Fibroblast of peridontal ligament (primary cell): Measurements from ENCODE around the gene DZIP3.
A peak's percentile ranks its signal among the peaks of the same experiment; 100 is the strongest.

Experiments
- DNase-seq: peaks from one replicate; pipeline ENCODE4 v3.0.0-alpha.2; 2010; ENCODE audit errors: extremely low read depth

The DZIP3 gene

DNA sequence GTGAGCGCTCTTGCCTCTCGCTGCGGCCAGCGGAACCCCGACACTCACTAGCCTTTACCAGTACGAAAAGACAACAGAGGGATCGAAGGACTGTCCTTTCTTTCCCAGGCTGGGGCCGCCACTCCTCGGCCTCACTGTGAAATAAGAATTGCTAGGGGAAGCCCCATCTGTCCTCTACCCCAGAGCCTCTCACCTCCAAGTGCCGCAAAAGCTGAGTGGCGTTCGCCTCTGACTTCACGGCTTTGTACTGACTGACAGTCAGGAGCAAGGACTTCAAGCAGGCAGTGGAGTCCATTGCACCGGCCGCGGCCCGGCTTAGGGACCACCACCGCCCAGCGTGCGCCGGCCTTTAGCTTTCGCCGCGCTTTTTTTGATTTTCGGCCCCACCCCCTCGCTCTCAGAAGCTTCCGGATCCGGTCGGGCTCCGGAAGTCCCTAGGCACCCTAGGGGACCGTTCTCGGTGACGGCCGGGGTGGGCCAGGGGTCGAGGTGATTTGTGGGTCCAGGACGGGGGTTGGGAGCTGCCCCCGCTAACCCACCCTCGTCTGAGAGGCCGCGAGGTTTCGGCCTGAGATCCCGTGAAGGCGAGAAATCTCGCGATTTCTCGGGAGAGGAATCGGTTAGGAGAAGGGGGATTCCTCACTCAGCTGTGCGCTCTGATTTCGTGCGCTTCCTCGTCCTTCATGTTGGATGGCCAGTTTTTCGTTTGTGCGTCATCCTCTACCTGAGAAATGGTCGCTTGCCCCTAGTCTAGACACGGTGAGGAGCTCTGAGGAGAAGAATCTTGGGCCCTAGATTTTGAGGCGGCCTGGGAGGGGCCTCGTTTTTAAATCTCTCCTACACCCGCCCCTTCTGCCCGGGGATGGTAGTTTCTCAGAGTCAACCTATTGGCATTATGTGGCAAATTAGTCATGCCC lies at the start of gene DZIP3, which contains the start of gene CIP2A:
Gene DZIP3 (plus strand): TSS at position 642 of the 917 bp plus-strand sequence. CDS start 15,685 bp downstream, outside the sequence.
Gene CIP2A (minus strand): TSS at position 358 of the 917 bp plus-strand sequence. CDS start 63 bp downstream, at position 295.
- peak; percentile 93 for DNase-seq

GRCh38 chr3:108546247-108546646 lies 43.3 kb upstream of the DZIP3 start:
- DNase-seq = no peak

- no peak for DNase-seq
Measured at GRCh38 chr3:108546692-108547091, 42.8 kb upstream of the DZIP3 start.

- peak; percentile 32 for DNase-seq
Measured at GRCh38 chr3:108548304-108548703, 41.2 kb upstream of the DZIP3 start.

GRCh38 chr3:108548886-108549285 lies 40.6 kb upstream of the DZIP3 start:
- DNase-seq = no peak

GRCh38 chr3:108552267-108553159 lies 37.0 kb upstream of the DZIP3 start:
- DNase-seq = peak; percentile 82

DNA sequence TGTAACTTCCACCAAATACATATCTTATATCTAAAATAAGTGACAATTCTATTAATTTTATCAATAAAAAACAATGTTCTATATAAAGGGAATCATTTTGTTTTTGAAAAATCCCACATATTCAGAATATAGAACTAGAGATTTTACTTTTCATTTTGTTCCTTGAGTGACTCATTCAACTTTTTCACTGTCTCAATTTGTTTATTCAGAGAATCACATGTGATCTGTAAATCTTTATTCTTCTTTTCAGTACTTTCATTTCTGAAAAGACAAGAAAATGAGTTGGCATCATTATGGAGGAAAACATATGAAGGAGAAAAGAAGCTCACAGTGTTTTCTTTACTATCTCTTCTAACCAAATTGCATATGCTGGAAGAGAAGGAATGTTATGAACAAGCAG lies 35.3 kb upstream of the DZIP3 start:
- peak; percentile 47 for DNase-seq

DNA sequence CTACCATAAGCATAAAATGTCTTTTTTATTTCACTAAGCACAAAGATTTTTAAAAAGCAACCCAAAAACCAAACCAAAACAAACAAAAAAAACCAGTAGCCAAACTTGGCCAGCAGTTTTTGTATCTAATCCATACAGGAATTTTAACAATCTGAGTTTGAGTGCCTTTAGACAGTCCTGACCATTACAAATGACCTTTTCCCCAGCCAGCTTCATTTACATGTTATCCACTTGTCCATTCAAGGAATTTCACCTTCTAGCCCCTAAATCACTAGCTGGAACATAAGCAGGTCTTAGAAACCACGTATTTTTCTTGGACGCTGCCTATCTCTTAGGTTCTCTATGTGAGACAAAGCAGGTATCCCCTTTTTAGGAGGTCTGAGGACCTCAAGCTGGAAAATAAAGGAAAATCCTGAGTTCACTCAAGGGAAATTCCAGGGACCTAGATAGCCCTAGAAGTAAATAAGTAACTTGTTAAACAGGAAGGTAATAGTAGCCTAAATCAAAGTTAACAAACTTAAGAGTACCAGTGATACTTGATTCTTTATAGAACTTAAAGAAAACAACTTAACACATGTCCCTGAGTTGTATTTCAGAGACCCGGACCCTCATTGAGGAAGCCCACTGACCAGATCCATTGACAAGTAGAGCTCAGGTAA lies 34.5 kb upstream of the DZIP3 start:
- peak; percentile 46 for DNase-seq

GRCh38 chr3:108555966-108556581 lies 33.4 kb upstream of the DZIP3 start:
- no peak for DNase-seq

- DNase-seq = no peak
Measured at GRCh38 chr3:108562565-108562964, 27.0 kb upstream of the DZIP3 start.

GRCh38 chr3:108564564-108564963 lies 25.0 kb upstream of the DZIP3 start:
- peak; percentile 41 for DNase-seq

DNA sequence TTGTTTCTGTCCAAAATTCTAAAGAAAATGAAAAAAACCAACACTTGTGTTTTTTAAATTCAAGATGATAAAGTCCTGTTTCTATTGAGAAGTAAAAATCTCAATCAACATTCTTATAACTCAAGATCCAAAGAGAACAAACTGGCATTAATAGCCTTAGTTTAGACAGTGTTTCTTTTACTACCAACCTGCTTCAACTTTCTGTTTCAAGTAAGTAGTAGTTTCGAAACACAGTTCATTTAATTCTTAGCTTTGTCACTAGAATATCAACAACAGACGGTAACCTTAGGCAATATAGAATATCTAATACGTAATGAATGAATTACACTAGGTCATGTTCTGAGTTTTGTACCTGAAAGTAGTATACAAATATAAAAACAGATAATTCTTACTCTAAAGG lies 24.0 kb upstream of the DZIP3 start:
- no peak for DNase-seq

GRCh38 chr3:108566599-108566998 lies 22.9 kb upstream of the DZIP3 start:
- DNase-seq = no peak

- no peak for DNase-seq
Measured at GRCh38 chr3:108569336-108569735, 20.2 kb upstream of the DZIP3 start.

GRCh38 chr3:108578064-108578463 lies 11.5 kb upstream of the DZIP3 start:
- DNase-seq = no peak

- DNase-seq = peak; percentile 25
Measured at GRCh38 chr3:108588601-108589000, 921 bp upstream of the DZIP3 start.

- DNase-seq = no peak
Measured at GRCh38 chr3:108589998-108590323, 439 bp downstream of the DZIP3 start.

GRCh38 chr3:108590460-108590859 lies 938 bp downstream of the DZIP3 start:
- peak; percentile 25 for DNase-seq

DNA sequence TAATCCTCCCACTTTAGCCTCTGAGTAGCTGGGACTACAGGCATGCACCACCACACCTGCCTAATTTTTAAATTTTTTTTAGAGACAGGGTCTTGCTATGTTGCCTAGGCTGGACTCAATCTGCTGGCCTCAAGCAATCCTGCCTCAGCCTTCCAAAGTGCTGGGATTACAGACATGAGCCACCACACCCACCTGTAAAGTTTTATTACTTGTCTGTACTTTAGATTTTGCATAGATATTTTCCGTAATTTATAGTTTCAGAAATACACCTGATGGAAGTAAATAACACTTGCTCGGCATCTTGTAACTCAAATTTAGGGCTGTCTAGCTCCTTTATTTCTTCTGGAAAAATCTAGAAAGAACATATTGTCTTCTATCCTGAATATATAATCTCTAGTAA lies 5.8 kb downstream of the DZIP3 start:
- DNase-seq = no peak

DNA sequence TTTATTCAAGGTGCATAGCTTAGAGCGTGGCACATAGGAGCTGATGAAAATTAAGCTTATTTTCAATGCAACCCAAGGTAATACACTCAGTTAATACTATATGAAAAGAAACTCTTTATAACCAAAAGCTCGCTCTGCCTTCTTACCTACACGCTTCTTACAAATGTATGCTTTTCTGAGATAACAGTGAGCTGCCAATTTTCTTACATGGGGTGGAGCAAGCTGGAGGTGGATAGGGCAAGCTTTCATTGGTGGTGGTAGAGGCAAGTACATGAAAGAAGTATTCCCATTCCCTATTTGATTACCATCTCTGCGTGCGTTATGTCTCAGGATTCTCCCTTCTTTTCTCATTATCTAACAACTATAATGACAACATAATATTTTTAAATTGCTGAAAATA lies 8.9 kb downstream of the DZIP3 start:
- DNase-seq = no peak

GRCh38 chr3:108599677-108600409 lies 10.3 kb downstream of the DZIP3 start:
- no peak for DNase-seq
